HG03095 (cell line): ENCODE results near the gene ARX.
A peak's percentile ranks its signal among the peaks of the same experiment; 100 is the strongest.

ENCODE experiments used
- ATAC-seq: cut with Tn5 transposase; IDR thresholded peaks from one replicate; pipeline ENCODE4 v1.9.1; 2021; ENCODE audit warnings: moderate library complexity; ENCODE audit not compliant: unreplicated experiment

Gene ARX

DNA sequence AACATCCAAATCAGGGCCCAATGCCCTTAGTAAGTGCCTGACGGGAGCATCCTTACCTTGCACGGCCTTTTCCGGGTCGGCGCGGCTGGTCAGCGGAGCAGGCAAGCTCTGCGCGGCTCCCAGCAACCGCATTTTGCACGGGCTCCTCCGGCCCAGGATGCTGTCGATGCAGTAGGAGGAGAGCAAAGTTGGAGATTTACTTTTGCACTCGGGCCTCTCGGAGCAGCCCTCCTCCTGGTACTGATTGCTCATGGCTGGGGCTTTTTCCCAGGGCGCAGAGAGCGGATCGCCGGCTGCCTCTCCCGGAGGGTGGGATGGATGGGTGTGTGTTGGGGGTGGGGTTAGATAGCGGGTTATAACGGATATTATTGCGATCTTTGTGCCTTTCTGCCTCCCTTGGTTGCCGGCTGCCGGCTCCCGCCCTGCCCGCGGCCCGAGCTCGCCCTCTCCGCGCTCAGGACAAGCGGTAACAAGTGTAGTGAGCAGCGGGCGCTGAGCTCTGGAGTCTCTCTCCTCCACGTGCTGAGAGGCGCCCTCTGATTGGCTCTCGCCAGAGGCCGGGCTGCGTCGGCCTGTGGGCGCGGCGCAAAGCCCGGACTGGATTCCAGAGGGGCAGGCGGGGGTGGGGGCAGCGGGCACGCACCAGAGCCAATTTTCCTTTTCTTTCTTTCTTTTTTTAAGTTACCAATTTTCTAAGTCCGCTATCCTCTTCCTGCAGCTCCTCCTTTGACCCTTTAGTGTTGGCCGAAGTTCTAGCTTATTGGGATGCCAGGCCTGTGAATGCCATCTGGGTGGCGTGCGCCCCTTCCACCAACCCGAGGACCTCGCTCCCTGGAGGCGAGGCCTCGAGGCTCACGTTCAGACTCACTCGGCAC, at the start of gene ARX:
Gene ARX (minus strand): TSS at position 480 of the 875 bp plus-strand sequence. CDS start 228 bp downstream, at position 252.
- ATAC-seq = no peak

DNA sequence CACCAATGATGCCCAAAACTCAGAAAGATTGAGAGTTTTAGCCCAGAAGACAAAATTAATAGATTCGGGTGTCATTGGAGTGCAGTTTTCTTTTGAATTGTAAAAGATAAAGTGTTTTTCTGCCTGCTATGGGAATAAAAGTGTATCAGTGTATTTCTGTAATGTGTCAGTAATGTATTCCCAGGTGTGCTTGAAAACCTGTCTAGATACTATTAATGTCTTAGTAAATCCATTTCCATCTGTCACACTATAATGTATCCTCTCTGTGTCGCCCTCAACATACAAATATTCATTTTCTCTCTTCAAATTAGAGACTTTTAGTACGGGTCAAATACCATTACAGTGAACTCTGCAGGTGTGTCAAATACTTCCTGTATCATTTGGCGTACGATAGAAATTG, 43.5 kb upstream of the ARX start:
- no peak for ATAC-seq

DNA sequence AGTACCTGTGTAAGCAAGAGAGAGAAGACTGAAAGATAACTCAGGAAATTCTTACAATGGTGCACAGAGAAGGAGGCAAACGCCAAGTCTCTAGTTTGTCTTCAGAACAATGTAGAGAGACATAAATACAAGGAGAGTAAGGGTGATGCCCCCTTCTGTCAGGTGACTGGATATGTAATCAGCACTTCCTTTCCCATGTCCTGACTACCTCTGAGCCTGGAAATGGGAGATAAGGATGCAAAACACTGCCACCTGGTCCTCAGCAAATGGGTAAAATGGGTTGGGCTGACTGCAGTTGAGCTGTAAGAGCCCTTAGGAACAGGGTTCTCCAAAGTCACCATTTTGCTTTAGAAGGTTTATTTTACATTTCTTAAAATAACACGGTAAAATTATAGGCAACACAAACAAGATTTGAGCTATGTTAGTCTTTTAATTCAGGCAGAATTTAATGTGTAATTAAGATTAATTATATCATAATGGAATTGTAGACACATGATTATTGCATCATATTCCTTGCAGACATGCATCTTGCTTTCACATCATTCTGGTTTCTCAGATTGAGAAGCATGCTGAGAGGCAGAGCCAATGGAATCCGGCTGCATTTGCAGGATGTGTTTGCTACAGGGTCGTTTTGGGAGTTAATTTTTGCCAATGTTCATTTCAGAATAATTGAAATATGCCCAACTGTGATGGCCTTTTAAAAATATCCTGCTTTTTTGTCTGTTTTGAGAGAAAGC, 37.2 kb upstream of the ARX start:
- ATAC-seq = no peak

DNA sequence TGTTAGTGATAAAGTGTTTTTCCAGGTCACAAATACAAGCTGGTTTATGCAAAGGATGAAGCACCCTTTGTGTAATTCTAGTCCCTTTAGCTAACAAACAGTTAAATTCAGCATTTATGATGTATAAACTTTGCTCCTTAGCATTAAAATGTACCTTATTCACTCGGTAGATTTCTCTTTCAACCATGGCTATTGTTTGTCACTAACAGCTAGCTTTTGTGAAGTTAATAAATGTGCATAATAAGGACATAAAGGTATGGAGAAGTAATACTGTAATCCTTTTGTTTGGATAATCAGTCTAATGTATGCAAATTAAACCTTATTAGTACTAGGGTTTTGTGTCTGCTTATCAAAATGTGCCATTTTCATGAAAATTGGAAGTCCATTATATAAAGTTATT, 34.2 kb upstream of the ARX start:
- ATAC-seq = no peak

DNA sequence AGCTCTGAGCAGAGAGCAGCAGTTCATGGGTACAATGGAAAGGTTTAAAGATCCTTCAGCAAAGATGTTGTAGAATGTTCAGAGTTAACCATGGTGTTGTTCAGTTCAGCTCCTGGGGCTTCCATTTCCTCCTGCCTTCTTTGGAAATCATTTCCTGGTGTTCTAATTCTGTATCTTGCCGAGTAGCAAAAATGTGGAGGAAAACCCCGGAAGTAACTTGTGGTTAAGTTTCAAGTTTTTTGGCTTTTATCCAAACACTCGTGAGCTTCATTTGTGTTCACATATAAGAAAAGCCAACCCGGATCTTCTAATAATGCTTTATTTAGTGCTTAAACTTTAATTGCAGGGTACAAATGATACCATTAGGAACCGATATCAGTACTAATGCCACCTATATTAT, 33.6 kb upstream of the ARX start:
- ATAC-seq = no peak

DNA sequence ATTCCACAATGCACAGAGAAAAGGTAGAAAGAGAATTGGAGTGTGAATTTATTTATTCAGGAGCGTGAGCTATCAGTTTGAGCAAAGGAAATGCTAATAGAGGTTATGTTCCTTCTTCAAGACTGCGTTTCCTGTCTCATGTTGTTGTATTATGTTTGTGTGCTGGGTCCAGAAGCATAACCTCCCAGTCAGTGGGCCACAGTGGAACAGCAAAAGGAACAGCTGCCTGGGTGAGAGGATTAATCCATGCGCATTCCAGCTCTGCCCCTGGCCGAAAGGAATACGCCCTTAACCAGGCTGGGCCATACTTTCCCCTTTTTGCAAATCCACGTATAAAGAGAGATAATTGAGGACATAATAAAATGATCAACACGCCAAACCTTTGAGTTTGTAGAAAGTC, 32.4 kb upstream of the ARX start:
- ATAC-seq = no peak

DNA sequence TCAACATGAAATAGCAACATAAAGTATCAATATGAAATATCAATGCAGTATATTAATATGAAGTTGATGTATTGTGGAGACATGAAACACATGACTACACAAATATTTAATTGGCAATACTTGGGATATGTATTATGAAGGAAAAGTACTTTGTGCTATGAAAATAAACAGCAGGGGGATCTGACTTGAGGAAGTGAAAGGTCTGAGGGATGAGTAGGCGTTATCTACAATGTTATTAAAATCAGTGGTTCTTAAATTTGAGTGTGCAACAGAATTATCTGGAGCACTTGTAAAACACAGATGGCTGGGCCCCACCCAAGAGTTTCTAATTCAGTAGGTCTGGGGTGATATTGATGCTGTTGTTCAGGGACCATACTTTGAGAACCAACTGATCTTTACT, 27.4 kb upstream of the ARX start:
- no peak for ATAC-seq

DNA sequence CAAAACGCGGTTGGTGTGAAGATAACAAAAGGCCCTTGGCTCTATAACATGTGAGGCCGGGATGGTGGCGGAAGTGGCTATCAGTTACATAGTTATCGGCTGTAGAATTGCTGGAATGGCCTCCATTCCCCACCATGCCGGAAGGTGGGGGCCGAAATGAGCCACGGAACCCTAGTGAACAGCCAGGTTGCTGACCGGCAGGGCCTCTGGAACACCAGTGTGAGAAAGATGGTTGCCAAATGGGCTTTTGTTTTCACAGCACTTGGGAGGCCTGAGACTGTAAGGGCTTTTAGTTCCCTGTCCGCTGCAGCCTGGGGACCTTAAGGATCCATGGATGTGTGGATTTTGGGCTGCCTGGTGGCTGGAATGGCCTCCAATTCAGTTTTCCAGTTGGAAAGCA, 23.3 kb upstream of the ARX start:
- ATAC-seq = no peak

DNA sequence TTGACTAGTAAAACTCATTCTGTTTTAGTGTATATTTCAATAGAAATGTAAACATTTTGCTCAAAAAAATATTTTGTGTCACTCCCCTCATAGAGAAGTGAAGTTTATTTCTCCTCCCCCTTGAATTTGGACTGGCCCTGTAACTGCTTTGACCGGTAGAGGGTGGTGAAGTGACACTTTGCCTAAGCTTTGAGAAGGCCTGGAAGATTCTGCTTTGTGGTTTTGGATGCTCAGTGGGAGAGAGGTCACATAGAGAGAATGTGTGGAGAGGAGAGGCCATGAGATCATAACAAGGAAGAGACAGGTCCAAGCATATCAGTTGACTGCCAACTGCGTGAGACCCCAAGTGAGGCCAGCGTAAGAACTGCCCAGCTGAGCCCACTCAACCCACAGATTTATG, 19.1 kb upstream of the ARX start:
- ATAC-seq = no peak

DNA sequence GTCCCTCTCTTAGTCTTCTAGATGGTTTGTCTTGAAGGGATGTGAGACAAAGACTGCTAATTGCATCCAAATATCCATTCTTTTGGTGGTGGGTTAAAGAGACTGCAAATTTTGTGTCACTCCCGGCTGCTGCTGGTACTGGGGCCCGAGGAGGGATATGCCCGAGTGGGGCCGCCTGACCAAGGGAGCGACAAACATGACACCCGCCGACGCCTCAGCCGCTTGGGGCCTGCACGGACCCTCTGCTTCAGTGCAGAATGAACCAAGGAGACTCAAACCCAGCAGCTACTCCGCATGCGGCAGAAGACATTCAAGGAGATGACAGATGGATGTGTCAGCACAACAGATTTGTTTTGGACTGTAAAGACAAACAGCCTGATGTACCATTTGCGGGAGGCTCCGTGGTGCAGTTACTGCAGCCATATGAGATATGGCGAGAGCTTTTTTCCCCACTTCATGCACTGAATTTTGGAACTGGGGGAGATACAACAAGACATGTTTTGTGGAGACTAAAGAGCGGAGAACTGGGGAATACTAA, 13.6 kb upstream of the ARX start:
- no peak for ATAC-seq

DNA sequence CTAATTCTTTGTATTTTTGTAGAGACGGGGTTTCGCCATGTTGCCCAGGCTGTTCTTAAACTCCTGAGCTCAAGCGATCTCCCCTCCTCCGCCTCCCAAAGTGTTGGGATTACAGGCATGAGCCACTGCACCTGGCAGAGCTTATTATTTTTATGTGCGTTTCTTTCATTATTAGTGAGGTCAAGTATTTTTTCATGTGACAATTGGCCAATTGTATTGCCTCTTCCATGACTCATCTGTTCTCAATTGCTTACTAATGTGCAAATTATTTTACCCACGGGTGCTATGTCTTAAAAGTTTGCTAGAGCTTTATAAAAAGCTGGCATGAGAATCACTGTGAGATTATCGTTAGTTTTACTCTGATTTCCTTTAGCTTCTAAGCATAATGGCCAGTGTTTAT, 13.0 kb upstream of the ARX start:
- no peak for ATAC-seq

DNA sequence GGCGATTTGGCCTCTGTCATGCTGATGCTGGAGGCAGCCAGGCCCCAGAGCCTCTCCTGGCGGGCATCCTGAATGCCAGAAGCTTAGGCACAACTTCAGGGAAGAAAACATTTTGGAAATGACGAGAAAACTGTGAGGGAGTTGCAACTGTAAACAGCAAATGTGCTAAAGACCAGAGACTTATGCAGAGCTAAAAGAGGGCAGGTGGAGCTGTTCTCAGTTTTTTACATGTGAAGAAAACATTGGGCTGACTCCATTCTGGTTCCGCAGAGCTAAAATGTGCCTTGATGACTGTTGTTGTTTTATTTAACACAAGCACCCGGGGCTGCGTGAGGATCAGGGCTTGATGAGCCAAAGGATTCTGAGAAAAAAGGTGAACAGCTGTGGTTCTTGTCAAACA, 10.8 kb upstream of the ARX start:
- no peak for ATAC-seq

DNA sequence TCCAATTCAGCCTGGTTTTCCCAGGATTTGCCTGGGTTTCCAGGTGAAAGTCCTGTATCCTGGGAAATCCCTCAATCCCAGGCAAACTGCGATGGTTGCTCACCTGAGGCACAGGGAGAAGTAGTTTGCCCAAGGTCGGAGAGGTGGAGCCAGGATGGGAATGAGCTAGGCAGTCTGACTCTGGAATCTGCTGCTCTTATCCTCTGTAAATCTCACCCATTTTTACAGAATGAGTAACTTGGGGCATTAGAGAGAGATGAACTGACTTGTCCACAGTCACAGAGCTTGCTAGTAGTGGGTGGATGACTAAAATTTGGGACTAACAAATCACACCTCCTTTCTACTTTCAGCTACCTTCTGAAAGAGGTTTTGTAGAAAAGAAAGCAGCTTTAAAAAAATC, 9.8 kb upstream of the ARX start:
- no peak for ATAC-seq

DNA sequence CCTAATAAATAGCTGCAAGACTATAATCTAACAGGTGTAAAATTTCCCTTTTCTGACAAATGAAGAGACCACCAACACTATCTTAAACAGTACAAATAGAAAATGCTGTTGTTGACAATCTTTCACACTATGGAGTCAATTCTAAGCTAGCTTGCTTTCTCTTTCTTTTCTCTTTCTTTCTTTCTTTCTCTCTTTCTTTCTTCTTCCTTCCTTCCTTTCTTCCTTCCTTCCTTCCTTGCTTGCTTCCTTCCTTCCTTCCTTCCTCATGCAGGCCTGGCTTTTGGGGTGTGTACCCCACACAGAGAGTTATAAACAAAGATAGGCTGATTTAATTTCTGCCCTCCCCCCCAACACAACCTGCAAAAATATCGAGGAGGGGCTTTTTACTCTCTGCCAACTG, 8.1 kb upstream of the ARX start:
- ATAC-seq = no peak

DNA sequence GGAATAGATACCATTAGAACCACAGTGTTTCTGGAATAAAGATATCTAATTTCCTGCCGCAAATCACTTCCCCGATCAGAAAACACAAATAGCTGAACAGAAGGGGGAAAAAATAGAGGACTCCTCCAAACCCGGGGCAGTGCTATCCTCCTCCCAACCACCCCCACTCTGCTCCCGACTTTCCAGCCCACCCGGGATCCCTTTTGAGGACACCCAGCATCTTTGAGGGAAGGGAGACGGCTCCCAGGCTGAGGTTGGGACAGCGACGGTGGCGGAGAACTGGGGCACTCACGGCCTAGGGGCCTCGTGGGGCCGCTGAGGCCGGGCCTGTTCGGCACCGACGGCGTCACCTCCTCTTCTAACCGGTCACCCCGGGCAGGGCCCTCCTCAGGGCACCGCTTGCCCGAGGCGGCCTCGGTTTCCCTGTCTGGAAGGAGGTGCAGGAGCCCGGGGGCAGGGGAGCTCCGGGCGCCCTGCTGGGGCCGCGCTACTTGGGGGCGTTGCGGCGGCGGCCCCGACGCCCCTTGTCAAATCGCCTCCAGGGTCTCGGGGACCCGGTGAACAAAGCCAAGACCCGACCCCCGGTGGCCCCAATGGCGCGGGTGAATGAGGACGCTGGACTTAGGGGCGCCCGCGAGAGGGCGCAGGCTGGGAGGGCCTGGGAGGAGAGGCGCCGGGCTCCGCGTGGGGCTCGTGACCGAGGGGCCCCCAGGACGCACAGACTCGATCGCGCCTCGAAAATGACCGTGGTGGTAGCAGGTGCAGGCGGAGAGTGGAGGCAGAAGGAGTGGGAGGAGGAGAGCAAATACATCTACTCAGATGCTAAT, 6.9 kb upstream of the ARX start:
- no peak for ATAC-seq

DNA sequence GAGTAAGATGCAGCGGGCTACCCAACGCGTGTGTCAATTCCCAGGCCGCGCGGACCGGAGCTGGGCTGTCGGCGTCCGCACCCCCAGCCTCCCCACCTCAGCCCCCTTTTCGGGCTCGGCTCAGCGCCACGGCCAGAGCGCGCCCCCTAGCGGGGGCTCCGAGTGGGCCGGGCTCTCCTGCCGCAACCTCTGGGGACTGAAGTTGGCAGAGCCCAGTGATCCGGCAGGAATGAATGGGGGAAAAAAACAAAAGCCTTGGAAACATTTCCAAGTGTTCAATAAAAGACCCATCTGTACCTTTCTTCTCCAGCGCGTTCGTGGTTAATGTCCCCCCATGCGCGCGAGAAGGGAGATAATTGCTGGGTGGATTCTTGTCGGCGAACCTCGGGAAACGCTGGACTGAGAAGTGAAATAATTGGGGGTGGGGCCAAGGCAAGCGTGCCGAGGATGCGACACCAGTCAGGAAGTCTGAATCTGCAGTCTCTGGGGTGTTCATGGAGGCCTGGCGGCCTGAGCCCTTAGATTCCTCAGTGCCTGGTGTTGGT, 5.2 kb upstream of the ARX start:
- ATAC-seq = peak; percentile 71

DNA sequence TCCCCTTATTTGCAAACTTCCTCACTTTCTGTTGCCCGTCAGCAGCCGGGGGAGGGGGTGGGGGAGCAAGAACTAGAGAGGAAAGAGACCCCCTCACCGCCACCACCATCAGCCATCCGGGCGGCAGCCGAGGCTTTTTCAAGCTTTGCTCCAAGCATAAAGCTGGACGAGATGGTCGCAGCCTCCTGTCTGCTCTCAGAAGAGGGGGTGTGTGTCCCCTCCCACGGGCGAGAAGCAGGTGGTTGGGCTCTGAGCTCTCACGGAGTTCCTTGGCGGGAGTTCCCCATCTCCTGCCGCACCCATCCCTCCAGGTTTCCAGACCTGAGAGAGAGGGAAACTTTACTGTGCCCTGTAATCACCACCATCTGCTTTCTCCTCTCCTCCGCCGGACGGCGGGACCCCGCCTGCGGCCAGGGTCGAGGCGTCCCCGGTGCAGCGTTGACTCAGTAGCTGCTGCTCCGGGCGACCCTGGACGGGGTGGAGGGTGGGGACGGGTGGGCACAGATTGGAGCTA, 4.7 kb upstream of the ARX start:
- ATAC-seq = peak; percentile 14

DNA sequence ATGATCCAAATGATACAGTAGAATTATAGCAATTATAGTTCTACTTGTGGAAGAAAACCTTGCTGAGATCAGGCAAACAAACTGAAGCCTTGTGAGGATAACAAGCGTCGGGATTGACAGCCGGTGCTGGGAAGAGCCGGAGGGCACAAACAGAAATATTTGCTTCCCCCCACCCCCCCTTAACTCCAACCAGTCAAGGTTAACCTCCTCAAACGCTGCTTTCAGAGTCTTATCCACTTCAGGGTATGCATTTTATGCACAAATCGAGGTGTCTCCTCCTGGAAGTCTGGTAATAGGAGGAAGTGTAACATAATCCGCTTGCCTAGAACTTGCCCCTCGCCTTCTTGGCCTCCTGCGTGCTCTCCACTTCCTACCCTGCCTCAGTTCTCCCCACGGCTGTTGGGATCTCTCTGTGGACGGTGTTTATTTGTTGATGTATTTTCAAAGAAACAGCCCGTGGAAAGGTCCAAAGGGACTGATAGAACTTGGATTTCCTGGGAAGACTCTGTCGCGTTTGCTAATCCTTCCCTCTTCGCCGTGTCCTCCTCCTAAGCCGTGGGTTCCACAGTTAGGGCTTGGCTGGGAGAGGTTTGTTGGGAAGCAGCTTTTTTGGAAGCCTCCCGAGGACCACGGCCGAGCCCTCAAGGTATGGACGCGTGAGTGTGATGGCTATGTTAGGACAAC, 4.1 kb upstream of the ARX start:
- no peak for ATAC-seq

DNA sequence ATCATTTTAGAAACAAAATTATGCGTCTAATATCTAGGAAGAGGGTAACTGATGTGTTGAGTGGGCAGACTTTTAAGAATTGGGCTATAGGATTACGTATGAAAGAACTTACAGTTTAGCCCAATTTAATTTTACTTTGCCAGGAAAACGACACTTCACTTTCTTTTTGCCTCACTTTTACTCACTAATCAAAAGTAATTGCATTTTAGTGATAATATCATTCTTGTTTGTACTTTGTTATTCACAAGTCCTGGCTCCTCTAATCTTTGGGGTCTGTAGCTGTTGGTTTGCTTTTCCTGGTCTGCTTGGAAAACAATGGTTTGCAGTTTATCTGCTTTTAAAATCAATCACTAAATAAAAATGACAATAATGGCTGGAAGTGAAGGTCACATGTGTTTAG, 2.9 kb upstream of the ARX start:
- no peak for ATAC-seq

DNA sequence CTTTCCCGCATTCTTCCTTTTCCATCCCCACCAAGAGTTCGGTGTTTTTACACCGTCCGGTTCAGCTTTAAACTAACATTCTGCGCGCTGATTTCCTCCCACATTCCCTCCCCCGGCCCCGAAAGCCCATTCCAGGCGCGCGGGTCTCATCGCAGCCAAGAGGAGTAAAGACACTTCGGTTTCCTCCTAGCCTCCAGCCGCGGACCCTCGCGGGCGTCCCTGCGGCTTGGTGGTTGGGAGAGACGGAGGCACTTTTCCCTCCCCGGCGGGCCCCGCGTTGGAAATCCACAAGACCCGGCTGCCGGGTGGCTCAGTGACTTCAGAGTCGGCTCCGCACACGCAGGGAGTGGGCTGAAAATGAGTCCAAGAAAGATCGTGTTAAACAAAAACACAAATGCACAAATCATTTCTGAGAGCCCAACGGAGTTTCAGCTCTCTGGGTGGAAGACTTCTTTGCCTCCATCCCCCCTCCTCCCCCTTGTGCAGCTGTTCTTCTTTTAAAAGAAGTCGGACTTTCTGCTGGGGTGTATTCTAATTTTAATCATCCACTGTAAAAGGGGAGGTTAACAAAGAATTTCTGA, 2.0 kb upstream of the ARX start:
- ATAC-seq = no peak
